ENCODE measurements around the gene SEBOX. TPM values are rescaled to one million over a fixed set of nuclear protein-coding genes. Genes with fewer than 3 reads are reported as not detected.

The SEBOX gene
- total RNA-seq = not detected

- no peak for DNase-seq (ENCODE audit: low spot score)
Measured at GRCh38 chr17:28364665-28365363, at the start of gene SEBOX. Gene SEBOX (minus strand): TSS chr17:28365199. CDS start chr17:28365151, 48 bp downstream.

GRCh38 chr17:28413804-28414203, 48.8 kb upstream of the SEBOX start:
- no peak for DNase-seq (ENCODE audit: low spot score)

GRCh38 chr17:28412099-28412498, 47.1 kb upstream of the SEBOX start:
- DNase-seq (ENCODE audit: low spot score) = no peak

- no peak for DNase-seq (ENCODE audit: low spot score)
Measured at GRCh38 chr17:28407974-28408306, 42.9 kb upstream of the SEBOX start.

GRCh38 chr17:28407130-28407973, 42.4 kb upstream of the SEBOX start:
- DNase-seq (ENCODE audit: low spot score) = no peak

GRCh38 chr17:28406473-28406814, 41.4 kb upstream of the SEBOX start:
- DNase-seq (ENCODE audit: low spot score) = no peak

GRCh38 chr17:28405632-28406472, 40.9 kb upstream of the SEBOX start, which contains the start of gene SLC46A1:
Gene SLC46A1 (minus strand): TSS chr17:28406212. CDS start chr17:28406114, 98 bp downstream.
- peak; percentile 43 for DNase-seq (ENCODE audit: low spot score)

GRCh38 chr17:28404812-28405570, 40.0 kb upstream of the SEBOX start:
- DNase-seq (ENCODE audit: low spot score) = peak; percentile 76

- DNase-seq (ENCODE audit: low spot score) = no peak
Measured at GRCh38 chr17:28404461-28404811, 39.4 kb upstream of the SEBOX start.

- DNase-seq (ENCODE audit: low spot score) = no peak
Measured at GRCh38 chr17:28404007-28404406, 39.0 kb upstream of the SEBOX start.

GRCh38 chr17:28402844-28403243, 37.8 kb upstream of the SEBOX start:
- DNase-seq (ENCODE audit: low spot score) = no peak

- DNase-seq (ENCODE audit: low spot score) = no peak
Measured at GRCh38 chr17:28402224-28402630, 37.2 kb upstream of the SEBOX start.

GRCh38 chr17:28399808-28400207, 34.8 kb upstream of the SEBOX start:
- DNase-seq (ENCODE audit: low spot score) = no peak

- no peak for DNase-seq (ENCODE audit: low spot score)
Measured at GRCh38 chr17:28398280-28398981, 33.4 kb upstream of the SEBOX start.

GRCh38 chr17:28397687-28398279, 32.8 kb upstream of the SEBOX start:
- DNase-seq (ENCODE audit: low spot score) = no peak

GRCh38 chr17:28397275-28397674, 32.3 kb upstream of the SEBOX start:
- no peak for DNase-seq (ENCODE audit: low spot score)

GRCh38 chr17:28396635-28397239, 31.7 kb upstream of the SEBOX start:
- no peak for DNase-seq (ENCODE audit: low spot score)

- DNase-seq (ENCODE audit: low spot score) = no peak
Measured at GRCh38 chr17:28395968-28396367, 31.0 kb upstream of the SEBOX start.

- no peak for DNase-seq (ENCODE audit: low spot score)
Measured at GRCh38 chr17:28395426-28395825, 30.4 kb upstream of the SEBOX start.
